Measurements from ENCODE around the gene LMO7. TPM values are rescaled to one million over a fixed set of nuclear protein-coding genes. Genes with fewer than 3 reads are reported as not detected.
"Not testable (repeated sequence)": the region's sequence is repeated elsewhere in the genome, so short reads cannot be mapped to it uniquely, and the experiment has no call there.

LMO7 gene
- total RNA-seq, 1 donor from 2014 or later, result 446 TPM

DNA sequence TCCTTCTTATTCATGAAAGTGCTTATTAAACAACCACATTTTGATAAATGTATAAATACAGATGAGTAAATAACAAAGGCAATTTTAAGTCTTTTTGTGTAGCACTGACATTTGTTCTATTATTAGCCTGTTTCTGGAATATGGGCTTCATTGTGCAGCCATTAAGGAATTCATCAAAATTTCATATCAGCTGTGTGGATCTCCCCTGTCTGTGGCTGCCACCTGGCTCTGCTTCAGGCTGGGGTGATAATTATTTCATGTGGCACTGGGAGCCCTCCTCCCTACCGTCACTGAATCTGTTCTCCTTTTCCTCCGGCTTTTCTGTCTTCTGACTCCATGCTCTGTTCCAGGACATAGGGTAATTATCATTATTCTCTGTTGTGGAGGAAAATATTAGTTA is 57.1 kb downstream of the LMO7 start:
- intact Hi-C loops (cut with micrococcal nuclease), result loop anchor here (10.0 kb wide), 1 partner anchor 162 kb away; no protein-coding TSS in a partner anchor
- no peaks in the 10 kb centered on the region for H3K9me3 ChIP-seq (replicated peaks)
- H3K4me3 ChIP-seq, result no peak overlapping the region
- DNase-seq, result no peak
- TF ChIP-seq, protein P1, sequence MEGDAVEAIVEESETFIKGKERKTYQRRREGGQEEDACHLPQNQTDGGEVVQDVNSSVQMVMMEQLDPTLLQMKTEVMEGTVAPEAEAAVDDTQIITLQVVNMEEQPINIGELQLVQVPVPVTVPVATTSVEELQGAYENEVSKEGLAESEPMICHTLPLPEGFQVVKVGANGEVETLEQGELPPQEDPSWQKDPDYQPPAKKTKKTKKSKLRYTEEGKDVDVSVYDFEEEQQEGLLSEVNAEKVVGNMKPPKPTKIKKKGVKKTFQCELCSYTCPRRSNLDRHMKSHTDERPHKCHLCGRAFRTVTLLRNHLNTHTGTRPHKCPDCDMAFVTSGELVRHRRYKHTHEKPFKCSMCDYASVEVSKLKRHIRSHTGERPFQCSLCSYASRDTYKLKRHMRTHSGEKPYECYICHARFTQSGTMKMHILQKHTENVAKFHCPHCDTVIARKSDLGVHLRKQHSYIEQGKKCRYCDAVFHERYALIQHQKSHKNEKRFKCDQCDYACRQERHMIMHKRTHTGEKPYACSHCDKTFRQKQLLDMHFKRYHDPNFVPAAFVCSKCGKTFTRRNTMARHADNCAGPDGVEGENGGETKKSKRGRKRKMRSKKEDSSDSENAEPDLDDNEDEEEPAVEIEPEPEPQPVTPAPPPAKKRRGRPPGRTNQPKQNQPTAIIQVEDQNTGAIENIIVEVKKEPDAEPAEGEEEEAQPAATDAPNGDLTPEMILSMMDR (IDR thresholded peaks at IDR 0.05; ENCODE audit: borderline replicate concordance), result no peak
- H3K4me1 ChIP-seq, result no peaks in the 10 kb centered on the region
- no peak overlapping the region for H3K27ac ChIP-seq (replicated peaks)
- no peaks in the 10 kb centered on the region for H3K36me3 ChIP-seq
- no peaks in the 10 kb centered on the region for H3K27me3 ChIP-seq (ENCODE audit: low read depth)

DNA sequence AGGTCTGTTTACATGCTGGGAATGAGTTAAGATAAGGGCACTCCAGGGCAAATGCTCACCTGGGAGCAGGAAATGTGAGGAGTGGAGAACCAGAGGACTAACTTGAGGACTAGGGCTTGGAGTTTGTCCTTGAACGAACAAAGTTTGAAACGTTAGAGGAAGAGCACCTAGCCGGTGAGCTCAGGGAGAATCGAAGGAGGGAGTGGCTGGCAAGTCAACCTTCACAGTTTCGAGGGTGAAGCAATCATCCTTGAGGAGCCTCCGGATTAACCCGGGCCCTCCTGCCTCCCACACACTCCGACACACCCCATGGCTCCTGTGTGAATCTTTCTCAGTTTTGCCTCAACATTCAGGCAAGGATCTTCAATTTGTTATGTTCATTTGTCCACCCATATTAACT is 58.6 kb downstream of the LMO7 start:
- H3K4me1 ChIP-seq, result no peaks in the 10 kb centered on the region
- no peak for DNase-seq
- no peaks in the 10 kb centered on the region for H3K36me3 ChIP-seq
- no peaks in the 10 kb centered on the region for H3K27me3 ChIP-seq (ENCODE audit: low read depth)
- intact Hi-C loops (cut with micrococcal nuclease), result loop anchor here (10.0 kb wide), 1 partner anchor 160 kb away; no protein-coding TSS in a partner anchor
- TF ChIP-seq, protein P1 (IDR thresholded peaks at IDR 0.05; ENCODE audit: borderline replicate concordance), result no peak
- H3K9me3 ChIP-seq (replicated peaks), result peaks cover 4% of the 10 kb centered on the region
- no peak overlapping the region for H3K4me3 ChIP-seq
- no peak overlapping the region for H3K27ac ChIP-seq (replicated peaks)

DNA sequence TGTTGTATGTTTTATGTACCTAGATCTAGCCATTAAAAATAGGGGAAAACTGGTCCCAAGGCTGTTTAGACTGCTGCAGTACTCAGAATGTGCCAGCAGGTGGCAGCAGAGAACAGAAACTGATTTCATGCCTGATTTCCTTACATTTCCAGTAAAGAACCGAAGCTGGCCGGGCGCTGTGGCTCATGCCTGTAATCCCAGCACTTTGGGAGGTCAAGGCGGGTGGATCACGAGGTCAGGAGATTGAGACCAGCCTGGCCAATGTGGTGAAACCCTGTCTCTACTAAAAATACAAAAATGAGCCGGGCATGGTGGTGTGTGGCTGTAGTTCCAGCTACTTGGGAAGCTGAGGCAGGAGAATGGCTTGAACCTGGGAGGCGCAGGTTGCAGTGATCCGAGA is 59.8 kb downstream of the LMO7 start:
- intact Hi-C loops (cut with micrococcal nuclease), result loop anchor here (10.0 kb wide), 1 partner anchor 159 kb away; no protein-coding TSS in a partner anchor
- H3K27me3 ChIP-seq (ENCODE audit: low read depth); H3K27ac ChIP-seq (replicated peaks); H3K9me3 ChIP-seq (replicated peaks); H3K4me1 ChIP-seq; H3K36me3 ChIP-seq: not testable (repeated sequence)
- TF ChIP-seq, protein P1 (IDR thresholded peaks at IDR 0.05; ENCODE audit: borderline replicate concordance), result peak; percentile 93
- DNase-seq, result peak; percentile 69
- H3K4me3 ChIP-seq, result peak overlapping the region; percentile 34

DNA sequence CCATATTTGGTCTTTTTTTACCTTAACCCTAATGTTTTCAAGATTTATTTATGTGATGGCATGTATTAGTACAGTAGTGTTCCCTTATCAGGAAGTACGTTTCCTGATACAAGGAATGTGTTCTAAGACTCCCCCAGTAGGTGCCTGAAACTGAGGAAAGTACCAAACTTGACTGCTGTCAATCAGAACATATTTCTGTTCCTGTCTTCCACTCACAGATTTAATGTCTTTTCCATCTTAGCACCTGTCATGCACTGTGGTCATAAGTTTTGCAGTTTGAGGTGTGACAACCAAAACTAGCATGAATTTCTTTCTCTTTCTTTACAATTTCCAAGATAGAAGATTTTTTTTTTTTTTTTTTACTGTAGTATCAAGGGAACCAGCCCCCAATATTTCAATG is 62.9 kb downstream of the LMO7 start:
- no peak overlapping the region for H3K4me3 ChIP-seq
- H3K9me3 ChIP-seq (replicated peaks), result peaks cover 6% of the 10 kb centered on the region
- H3K27me3 ChIP-seq (ENCODE audit: low read depth), result no peaks in the 10 kb centered on the region
- no peak for DNase-seq
- H3K27ac ChIP-seq (replicated peaks), result no peak overlapping the region
- H3K36me3 ChIP-seq, result no peaks in the 10 kb centered on the region
- TF ChIP-seq, protein P1 (IDR thresholded peaks at IDR 0.05; ENCODE audit: borderline replicate concordance), result no peak
- intact Hi-C loops (cut with micrococcal nuclease), result loop anchor here (10.0 kb wide), 1 partner anchor 156 kb away; no protein-coding TSS in a partner anchor
- no peaks in the 10 kb centered on the region for H3K4me1 ChIP-seq

DNA sequence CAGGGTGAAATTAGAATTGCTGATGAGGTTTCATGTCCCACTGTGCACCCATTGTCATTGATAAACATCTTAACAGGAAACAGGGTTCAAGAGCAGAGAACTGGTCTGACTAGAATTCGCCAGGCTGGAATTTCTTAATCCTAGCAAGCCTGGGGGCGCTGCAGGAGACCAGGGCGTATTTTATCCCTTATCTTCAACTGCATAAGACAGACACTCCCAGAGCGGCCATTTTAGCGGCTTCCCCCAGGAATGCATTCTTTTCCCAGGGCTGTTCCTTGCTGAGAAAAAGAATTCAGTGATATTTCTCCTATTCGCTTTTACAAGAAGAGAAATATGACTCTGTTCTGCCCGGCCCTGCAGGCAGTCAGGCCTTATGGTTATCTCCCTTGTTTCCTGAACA is 63.6 kb downstream of the LMO7 start:
- not testable (repeated sequence) for H3K27ac ChIP-seq (replicated peaks); H3K9me3 ChIP-seq (replicated peaks); H3K27me3 ChIP-seq (ENCODE audit: low read depth); H3K4me1 ChIP-seq; H3K4me3 ChIP-seq; DNase-seq; H3K36me3 ChIP-seq
- intact Hi-C loops (cut with micrococcal nuclease), result loop anchor here (10.0 kb wide), 1 partner anchor 155 kb away; no protein-coding TSS in a partner anchor

DNA sequence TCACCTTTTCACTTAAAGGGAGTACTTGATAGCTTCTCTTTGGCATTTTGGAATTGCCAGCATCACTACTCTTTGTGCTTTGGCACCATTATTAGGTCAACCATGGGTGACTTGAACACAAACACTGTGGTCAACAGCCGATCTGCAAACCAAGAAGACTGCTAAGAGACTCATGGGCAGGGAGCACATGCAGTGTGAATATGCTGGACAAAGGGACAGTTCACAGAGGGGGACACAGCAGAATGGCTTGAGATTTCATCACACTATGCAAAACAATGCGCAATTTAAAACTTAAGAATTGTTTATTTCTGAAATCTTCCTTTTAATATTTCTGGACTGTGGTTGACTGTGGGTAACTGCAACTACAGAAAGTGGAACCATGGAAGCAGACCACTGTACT is 64.4 kb downstream of the LMO7 start:
- Histone ChIP-seq H3K4me3 (no peak overlapping the region), H3K27me3 (ENCODE audit: low read depth) (no peaks in the 10 kb centered on the region), H3K4me1 (peaks cover 9% of the 10 kb centered on the region), H3K9me3 (replicated peaks) (peaks cover 6% of the 10 kb centered on the region), H3K36me3 (no peaks in the 10 kb centered on the region), H3K27ac (replicated peaks) (no peak overlapping the region)
- DNase-seq, result no peak
- TF ChIP-seq, protein P1 (IDR thresholded peaks at IDR 0.05; ENCODE audit: borderline replicate concordance), result no peak
- intact Hi-C loops (cut with micrococcal nuclease), result no loop called here

Measured in left ventricle myocardium inferior (tissue), 1 donor.